Stimulated activated CD4-positive, alpha-beta T cell treated with anti-CD3 and anti-CD28 coated beads, Interleukin-15, amount 100 ng/mL, for 48 hours (primary cell): ENCODE results near the gene TRIM75.
"Not testable (repeated sequence)": the region's sequence is repeated elsewhere in the genome, so short reads cannot be mapped to it uniquely, and the experiment has no call there.

ENCODE experiments used
- DNase-seq, 2 donors: peaks; one replicate each; pipeline ENCODE4 v3.0.0-alpha.2; 2020; ENCODE audit warnings: low read depth in 2 of 2

Gene TRIM75

DNA sequence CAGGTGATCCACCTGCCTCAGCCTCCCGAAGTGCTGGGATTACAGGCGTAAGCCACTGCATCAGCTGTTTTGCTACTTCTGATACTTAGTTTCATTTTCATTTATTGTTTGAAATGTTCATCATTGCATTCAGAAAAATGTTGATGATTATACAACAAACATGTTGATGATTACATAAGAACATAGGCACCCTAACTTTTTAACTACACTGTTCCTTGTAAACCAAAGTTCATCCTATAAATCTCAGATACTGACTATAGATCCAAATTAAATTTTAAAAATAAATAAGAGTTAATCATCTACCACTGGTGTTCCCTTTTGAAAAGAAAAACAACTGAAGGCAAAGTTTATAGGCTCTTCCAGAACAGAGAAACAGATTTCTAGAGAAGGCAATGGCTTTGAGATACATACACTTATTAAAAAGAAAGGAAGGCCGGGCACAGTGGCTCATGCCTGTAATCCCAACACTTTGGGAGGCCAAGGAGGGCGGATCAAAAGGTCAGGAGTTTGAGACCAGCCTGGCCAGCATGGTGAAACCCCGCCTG, 23.4 kb downstream of the TRIM75 start:
- no peak for DNase-seq

GRCh38 chr4:165079476-165079875, 25.8 kb downstream of the TRIM75 start:
- DNase-seq, result no peak

GRCh38 chr4:165084787-165085186, 31.1 kb downstream of the TRIM75 start:
- DNase-seq, result not testable (repeated sequence)

DNA sequence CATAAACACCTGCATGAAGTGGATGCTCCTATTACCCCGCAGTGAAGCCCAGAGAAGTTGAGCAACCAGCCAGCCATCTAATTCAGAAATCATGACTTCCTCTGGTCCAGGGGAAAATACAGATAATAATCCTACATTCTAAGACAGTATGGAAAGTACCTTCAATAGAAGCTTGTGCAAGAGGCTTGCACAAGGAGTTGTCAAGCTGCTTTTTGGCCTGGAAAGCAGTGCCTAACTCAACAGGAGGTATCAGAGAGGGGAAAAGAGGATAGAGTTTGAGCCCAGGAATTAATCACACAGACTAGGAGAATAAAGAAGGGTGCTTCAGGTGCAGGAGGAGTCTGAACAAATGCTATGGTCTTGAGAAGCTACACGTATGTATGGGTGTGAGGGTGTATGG, 32.3 kb downstream of the TRIM75 start:
- DNase-seq, result no peak

GRCh38 chr4:165088366-165088765, 34.7 kb downstream of the TRIM75 start:
- DNase-seq, result no peak

- not testable (repeated sequence) for DNase-seq
Measured at GRCh38 chr4:165092187-165092586, 38.5 kb downstream of the TRIM75 start.

GRCh38 chr4:165094873-165095272, 41.2 kb downstream of the TRIM75 start:
- no peak for DNase-seq

DNA sequence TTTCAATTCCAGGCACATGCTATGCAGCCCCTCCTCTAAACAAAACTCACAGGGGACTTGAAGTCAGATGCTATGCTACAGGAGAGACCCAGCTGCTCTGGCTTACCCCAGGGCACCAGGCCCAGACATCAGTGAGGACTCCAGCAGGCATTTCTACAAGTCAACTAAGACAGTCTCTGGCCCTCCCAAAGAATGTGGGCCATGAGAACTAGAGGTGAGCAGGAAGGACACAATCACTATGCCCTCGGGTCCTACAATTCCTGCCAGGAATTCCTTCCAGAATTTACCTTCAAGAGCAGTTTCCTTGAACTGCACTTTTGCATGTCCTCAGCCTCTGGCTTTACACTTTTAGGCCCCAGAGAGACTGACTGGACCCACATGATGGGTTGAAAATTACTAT, 41.6 kb downstream of the TRIM75 start:
- DNase-seq, result no peak

GRCh38 chr4:165096776-165097175, 43.1 kb downstream of the TRIM75 start:
- DNase-seq, result no peak

DNA sequence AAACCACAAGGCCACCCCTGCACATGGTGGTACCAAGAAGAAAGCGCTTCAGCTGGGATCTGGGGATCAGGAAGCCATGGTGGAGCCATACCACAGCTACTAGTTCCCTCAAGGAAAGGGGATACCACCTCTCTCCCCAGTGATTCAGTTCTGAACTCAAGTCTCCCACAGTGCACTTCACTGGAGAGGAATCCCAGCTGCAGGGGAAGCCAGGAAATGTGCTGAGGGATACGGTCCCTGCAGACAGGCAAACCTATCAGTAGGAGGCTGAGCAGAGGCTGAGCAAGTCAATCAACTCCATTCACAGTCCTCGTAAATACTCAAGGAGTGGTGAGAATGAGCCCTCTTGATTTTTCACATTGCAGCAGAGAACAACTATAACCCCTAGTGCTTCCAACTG, 48.0 kb downstream of the TRIM75 start:
- DNase-seq, result no peak

DNA sequence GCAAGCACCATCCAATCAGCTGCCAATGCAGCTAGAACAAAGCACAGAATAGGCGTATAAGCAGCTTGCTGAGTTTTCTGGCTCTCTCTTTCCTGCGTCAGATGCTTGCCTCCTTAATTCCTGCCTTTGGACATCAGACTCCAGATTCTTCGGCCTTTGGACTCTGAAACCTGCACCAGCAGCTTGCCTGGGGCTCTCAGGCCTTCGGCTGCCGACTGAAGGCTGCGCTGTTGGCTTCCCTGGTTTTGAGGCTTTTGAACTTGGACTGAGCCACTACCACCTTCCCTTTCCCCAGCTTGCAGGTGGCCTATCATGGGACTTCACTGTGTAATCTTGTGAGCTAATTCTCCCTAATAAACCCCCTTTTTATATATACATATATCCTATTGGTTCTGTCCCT, 52.9 kb downstream of the TRIM75 start:
- no peak for DNase-seq
